HG02973 (cell line): ENCODE results near the gene FUT7.

Experiments
- ATAC-seq: cut with Tn5 transposase; IDR thresholded peaks from one replicate; pipeline ENCODE4 v1.9.1; 2021; ENCODE audit warnings: moderate library complexity; ENCODE audit not compliant: unreplicated experiment

FUT7 gene

GRCh38 chr9:137020771-137021567, 10.9 kb downstream of the FUT7 start:
- ATAC-seq: no peak

DNA sequence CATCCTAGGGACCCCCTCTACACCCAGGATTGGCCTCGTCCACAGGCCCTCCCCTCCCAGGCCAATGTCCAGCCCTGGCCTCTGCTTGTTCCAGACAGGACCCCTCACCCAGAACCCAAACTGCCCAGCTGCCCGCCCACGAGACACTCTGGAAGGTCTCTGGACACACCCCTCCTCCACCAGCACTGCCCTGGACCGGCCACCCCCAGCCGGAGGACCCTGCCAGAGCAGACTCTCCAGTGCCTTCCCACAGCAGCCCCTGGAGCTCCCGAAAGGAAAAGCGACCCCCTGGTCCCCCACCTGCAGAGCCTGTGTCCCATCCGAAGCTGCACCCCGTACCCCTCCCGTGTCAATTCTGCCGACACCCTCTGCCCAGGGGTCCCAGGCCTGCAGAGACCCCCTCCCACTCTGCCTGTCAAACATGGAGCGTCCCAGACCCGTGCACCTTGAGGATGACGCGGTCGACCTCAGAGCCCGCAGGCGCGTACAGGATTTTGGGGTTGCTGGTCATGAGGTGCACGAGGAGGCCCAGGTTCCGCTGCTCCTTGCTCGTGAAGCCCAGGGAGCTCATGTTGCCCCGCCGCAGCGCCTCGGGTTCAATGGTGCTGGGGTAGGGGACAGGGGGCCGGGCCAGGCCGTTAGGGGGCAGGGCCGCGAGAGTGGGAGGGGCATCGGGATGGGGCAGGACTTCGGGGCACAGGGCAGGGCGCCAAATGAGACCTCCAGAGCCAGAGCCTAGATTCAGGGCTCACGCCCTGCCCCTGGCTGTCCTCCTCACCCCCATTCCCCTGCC, 11.8 kb downstream of the FUT7 start:
- no peak for ATAC-seq

DNA sequence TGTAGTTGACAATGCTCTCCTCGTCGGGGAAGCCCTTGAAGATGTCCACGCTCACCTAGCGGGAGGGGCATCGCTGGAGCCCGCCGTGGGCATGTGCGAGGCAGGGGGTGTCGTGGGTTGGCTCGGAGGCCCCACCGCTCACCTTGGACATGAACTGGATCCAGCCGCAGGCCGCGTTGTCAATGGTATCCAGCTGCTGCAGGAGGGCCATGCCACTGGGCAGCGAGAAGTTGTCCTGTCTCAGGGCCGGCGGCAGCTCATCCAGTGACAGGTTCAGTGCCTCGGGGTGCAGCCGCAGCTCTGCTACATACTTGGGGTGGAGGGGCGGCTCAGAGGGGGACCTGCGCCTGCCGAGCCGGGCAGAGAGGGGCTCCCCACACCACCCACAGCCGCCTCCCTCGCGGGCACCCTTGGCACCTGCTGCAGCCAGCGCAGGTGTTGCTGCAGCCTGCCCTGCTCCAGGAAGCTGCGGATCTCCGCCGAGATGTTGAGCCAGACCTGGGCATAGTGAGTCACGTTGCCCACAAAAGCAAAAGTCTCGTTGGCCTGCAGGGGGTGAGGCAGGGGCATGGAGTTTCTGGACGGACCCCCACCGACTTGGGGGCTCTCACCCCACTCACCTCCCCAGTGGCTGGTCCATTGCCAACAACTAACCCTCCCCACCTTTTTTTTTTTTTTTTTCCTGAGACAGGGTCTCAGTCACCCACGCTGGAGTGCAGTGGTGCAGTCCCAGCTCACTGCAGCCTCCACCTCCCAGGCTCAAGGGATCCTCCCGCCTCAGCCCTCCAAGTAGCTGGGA, 12.9 kb downstream of the FUT7 start:
- no peak for ATAC-seq

GRCh38 chr9:137017791-137018497, 13.9 kb downstream of the FUT7 start:
- no peak for ATAC-seq

DNA sequence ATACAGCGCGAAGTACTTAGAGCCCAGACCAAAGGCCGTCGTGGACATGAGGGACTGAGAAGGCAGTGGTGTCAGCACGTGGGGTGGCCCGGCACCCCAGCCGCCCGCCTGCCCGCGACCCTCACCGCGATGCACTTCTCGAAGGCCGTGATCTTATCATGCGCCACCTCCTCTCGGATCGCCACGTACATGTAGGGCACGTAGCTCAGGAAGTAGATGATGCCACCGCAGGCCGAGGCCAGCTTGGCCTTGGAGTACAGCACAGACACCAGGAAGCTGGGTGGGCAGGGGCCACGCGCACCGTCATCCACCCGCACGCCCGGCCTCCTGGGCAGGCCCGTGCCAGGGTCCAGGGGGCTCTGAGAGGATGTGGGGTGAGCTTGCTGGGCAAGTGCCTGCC, 14.8 kb downstream of the FUT7 start:
- no peak for ATAC-seq

DNA sequence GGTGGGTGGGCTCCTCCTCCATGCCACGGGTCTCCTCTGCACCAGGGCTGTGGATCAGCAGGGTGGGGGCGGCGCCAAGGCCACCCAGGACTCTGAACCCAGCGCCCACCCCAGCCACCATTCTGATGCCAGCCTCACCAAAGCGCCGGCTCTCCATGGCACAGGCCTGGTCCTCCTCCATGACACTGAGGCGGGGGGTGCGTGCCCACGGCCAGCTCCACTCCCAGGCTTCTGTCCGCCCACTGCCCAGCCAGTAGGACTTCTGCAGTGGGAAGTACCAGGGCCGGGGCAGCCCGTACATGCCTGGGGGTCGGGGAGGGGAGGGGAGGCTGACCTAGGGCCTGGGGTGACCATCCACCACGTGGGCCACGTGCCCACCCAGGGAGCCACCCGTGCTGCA, 15.5 kb downstream of the FUT7 start:
- ATAC-seq: no peak

DNA sequence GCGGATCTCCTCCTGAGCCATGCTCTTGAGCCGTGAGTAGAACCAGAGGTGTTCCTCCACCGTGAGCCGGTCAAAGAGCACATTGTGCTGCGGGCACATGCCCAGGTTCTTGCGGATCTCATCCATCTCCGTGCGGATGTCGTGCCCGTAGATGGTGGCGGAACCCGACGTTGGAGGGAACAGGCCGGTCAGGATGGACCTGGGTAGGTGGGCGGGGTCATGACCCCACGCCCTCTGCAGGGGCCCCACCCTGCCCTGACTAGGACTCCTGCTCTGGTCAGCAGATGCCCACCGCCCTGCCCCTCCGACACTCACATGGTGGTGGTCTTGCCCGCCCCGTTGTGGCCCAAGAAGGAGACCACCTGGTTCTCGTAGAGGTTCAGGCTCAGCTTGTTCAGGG, 15.9 kb downstream of the FUT7 start:
- ATAC-seq: no peak

DNA sequence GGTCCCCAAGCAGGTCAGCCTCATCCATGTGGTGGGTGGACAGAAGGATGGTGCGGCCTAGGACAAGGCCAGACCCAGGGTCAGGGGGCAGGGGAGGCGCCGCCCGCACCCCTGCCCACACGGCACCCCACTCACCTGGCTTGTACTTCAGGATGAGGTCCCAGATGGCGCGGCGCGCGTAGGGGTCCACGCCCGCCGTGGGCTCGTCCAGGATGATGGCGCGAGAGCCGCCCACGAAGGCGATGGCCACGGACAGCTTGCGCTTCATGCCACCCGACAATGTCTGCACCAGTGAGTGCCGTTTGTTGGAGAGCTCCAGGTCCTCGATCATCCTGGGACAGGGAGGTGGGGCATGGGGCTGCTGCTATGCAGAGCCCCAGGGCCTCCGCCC, 16.4 kb downstream of the FUT7 start:
- no peak for ATAC-seq

DNA sequence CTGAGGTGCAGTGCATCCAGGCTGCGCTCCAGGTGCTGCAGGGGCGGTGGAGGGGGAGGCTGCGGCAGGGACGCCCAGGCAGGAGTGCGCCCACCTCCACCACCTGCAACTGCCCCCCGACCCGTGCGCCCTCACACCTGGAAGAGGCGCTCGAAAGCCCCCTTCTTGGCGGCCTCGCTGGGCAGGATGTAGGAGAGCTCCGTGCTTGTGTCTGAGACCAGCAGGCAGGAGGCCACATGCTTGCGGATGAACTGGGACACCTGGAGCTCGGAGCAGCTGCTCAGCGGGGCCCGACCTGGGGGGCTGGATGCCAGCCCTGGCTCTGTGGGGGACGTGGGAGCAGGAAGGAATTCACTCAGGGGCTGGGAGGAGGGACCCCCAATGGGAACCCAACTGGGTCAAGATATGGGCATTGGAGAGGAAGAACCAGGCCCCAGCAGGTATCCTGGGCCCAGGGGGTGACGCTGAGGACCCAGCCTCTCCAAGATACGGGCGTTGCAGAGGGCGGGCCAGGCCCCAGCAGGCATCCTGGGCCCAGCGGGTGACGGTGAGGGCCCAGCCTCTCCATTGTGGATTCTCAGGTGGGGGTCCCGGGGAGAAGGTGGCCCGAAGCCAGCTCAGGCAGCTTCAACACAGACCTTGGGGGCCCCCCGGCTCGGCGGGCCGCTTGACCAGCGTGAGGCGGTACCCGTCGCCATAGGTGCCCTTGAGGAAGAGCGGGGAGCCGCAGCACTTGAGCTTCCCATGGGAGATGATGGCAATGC, 16.9 kb downstream of the FUT7 start:
- no peak for ATAC-seq

- no peak for ATAC-seq
These were observed 17.7 kb downstream of the FUT7 start for GRCh38 chr9:137014166-137014565.

DNA sequence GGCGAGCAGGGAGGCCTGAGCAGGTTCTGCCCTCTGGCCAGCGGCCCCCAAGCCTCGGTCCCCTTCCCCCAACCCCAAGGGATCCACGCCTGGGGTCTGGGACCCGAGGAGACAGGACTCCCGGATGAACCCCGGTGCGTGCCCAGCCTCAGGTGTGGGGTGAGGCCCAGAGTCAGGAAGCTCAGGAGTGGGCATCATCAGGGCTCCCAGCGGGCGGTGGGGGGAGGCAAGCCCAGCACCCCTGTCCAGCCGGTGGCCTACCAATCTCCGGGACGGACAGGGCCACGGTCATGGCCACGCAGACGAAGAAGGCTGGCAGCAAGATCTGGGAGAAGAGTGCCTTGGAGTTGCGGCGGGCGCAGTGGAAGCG, 18.3 kb downstream of the FUT7 start:
- ATAC-seq: no peak

- ATAC-seq: no peak
These were observed 19.0 kb downstream of the FUT7 start for GRCh38 chr9:137012694-137013570.

GRCh38 chr9:137011907-137012675, 19.8 kb downstream of the FUT7 start:
- ATAC-seq: no peak

GRCh38 chr9:137011156-137011555, 20.7 kb downstream of the FUT7 start:
- no peak for ATAC-seq

DNA sequence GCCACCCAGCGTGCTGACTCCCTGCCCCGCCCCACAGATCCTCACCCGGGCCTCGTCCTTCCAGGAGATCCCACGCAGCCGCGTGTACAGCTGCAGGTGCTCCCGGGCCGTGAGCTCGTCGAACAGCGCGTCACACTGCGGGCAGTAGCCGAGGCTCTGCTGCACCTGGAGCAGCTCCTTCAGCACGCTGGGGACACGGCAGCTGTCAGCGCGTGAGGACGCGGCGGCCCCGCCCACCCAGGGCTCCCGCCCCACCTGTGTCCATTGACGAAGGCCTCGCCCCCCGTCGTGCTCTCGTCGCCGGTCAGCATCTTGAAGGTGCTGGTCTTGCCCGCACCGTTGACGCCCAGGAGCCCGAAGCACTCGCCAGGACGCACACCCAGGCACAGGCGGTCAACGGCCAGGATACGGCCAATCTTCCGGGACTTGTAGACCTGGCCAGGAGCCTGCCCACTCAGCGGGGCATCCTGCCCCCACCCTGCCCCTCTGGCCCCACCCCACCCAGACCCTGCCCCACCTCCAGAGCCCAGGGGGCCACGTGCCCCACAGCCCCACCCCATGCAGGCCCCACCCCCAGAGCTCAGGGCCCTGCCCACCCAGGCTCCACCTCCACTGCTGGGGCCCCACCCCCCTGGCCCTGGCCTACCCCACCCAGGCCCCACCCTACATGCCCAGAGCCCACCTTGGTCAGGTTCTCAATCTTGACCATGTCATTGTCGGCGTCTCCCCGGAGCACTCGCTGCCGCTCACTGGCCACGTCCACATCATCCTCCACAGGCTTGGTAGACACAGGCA, 21.8 kb downstream of the FUT7 start:
- ATAC-seq: no peak

- no peak for ATAC-seq
These were observed 22.7 kb downstream of the FUT7 start for GRCh38 chr9:137009217-137009616.

DNA sequence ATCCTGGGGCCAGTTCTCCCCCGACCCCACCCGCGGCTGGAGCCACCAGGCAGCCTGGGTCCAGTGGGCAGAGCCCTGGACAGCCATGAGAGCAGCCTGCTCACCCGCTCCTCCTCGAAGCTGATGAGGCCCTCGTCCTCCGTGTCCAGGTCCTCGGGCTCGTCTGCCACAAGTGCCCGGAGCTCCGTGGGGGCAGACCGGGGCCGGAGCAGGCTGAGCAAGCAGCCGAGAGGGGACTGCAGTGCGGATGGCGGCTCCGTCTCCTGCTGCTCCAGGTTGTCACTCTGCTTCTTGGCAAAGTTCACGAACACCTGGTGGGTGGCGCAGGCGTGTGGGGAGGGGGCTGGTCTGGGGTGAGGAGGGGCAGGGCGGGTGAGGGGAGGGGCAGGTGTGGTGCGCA, 23.6 kb downstream of the FUT7 start:
- no peak for ATAC-seq

DNA sequence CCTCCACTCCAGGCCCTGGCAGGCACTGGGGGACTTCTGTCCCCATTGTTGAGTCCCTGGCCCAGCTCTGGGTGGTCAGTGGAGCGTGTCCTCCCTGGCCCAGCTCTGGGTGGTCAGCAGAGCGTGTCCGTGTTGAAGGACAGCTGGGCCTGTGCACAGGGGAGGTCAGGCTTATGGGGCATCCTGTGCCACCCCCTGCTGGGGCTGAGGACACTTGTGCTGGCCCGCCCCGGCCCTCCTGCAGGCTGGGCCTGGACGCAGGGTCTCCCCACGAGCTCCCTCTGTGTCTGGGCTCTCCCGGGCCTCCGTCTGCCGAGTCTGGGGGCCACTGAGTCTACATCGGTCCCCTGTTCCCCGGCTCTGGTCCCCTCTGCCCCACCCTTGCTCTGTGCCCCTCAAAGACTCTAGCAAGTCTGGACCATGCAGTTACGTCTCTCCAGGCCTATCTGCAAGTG, 24.0 kb downstream of the FUT7 start:
- no peak for ATAC-seq
